HG02759 (cell line): ENCODE measurements around the gene MINAR1.

Source experiments
- ATAC-seq: cut with Tn5 transposase; IDR thresholded peaks from one replicate; pipeline ENCODE4 v1.9.1; 2021; ENCODE audit warnings: mild to moderate bottlenecking, moderate library complexity; ENCODE audit not compliant: unreplicated experiment

Gene MINAR1

DNA sequence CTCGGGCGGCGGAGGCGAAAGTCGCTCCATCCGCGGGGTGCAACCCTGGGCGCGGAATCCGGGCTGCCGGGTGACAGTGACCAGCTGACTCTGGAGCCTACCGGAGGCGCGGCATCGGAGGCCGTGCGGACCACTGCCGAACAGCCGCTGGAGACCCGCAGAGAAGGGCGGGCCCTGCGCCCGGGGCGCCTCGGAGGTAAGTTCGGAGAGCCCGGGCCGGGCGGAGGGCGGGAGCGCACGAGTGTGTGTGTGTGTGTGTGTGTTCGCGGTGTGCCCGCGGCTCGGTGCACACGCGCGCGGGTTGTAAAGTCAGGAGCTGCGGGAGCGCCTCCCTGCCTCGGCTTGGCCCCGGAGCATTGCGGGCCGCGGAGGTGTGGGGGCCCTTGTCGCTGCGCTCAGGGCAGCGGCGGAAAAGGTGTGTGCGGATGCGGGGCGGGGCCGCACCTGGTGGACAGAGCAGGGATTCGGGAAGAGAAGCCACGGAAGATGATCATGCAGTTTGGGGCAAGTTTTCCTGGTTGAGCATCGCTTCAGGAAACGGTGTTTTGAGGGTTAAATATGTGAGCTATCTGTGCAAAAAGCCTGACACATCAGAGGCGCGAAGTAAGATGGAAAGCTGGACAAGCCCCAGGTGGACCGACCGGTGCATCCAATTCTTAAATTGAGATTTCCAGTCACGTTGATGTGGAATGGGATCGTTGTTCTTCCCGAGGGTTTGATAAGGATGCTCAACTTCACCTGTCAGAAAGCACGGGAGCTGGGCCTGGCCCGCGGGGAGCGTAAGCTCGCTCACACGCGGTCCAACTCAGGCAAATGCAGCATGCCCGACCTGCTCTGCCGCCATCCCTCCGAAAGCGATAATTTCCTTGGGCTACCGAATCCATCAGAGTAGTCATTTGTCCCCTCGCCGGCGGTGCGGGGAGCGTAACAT is 474 bp downstream of the MINAR1 start:
- no peak for ATAC-seq

DNA sequence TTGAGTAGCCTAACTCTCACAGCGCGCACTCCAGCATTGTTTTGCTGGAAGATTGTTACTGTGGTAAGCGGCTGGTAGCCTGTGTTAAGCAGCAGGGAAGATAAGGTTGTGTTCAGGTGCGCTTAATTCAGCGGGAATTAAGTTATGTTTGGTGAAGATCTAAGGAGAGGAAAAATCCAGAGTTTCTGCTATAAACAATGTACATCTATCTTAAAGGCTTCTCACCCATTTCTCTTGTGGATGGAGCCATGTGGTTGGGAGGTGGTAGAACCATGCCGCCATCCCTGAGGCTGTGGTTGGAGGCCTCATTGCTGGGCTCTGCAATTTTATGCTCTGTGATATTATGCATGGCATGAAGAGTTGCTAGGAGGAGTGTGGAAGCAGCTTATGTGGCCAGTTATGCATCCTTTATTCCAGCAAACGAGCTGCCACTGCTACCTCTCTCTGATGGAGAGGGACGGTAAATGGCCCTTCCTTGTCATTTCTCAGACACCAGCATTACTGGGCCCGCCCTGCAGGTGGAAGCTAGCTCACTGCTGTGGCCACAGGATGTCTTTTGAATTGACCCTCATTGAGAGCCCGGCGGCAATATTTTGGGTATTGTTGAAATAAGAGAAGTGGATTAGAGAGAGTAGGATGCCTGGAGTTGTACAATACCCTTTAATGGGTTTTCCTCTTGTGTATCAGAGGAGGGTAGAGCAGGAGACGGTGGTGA is 1.3 kb downstream of the MINAR1 start:
- no peak for ATAC-seq

DNA sequence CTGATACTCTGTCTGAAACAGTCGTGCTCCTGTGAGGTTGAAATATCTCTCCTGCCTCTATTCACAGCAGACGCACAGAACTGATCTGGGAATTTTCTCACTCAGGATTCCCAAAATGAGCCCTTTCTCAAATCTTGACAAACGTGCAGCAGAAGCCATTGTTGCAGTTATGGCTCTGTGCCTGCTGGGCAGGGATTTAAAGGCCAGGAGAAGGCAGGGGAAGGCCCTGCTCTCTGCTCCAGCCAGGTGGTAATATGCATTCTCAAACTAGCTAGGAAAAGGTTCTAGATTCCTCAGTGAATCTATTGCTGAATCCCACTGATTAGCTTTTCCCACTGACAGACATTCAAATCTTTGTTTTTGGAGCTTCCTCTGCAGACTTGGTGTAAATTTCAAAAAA is 2.2 kb downstream of the MINAR1 start:
- no peak for ATAC-seq

DNA sequence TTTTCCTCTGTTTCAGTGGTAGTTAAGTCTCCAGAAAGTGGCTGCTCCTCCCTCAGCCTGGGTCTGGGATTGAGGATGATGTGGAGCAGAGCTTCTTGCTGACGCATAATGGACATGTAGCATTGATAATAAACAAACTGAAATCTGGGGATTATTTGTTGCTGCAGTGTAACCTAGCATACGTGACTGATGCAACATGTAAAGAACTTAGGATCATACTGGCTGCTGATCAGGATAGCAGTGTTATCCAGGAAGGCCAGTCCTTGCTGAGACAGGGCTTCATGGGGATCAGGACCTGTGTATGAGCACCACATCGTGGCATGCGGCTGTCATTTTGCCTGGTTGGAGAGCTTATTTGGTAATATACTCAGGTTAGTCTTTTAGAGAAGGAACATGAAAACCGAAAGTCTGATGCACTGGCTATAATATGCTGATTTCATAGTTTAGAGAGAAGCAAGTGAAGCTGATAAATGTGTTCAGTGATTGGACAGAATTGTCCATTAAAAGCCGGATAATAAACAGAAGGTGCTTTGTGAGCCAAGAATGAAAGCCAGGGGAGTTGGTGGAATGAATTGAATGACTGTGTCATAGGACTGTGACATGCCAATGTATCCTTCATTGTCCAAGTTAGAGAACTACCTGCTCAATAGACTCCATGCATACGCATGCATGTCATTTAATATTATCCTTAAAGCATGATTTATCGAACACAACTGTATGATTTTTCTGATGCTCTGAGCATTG is 4.1 kb downstream of the MINAR1 start:
- ATAC-seq = no peak

DNA sequence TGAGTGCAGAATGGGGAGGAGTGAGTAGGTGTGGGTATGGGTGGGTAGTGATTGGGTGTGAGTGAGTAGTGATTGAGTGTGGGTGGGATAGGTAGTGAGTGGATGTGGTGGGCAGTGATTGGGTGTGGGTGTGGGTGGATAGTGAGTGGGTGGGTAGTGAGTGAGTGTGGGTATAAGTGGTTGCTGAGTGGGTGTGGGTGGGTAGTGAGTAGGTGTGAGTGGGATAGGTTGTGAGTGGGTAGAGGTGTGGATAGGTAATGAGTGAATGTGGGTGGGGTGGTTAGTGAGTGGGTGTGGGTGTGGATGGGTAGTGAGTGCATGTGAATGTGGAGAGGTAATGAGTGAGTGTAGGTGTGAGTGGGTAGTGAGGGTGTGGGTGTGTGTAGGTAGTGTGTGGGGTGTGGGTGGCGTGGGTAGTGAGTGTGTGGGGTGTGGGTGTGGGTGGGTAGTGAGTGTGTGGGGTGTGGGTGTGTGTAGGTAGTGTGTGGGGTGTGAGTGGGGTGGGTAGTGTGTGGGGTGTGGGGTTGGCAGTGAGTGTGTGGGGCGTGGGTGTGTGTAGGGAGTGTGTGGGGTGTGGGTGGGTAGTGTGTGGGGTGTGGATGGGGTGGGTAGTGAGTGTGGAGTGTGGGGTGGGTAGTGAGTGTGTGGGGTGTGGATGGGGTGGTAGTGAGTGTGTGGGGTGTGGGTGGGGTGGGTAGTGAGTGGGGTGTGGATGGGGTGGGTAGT is 5.3 kb downstream of the MINAR1 start:
- no peak for ATAC-seq

DNA sequence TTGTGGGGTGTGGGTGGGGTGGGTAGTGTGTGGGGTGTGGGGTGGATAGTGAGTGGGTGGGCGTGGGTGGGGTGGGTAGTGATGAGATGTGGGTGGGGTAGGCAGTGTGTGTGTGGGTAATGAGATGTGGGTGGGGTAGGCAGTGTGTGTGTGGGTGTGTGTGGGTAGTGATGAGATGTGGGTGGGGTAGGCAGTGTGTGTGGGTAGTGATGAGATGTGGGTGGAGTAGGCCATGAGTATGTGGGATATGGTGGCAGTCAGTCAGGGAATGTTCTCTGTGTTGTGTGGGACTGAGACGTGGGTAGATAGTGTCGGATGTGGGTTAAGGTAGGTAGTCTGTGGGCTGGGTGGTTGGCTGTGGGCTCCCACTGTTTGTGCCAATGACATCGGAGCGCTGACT is 7.1 kb downstream of the MINAR1 start:
- ATAC-seq = no peak

DNA sequence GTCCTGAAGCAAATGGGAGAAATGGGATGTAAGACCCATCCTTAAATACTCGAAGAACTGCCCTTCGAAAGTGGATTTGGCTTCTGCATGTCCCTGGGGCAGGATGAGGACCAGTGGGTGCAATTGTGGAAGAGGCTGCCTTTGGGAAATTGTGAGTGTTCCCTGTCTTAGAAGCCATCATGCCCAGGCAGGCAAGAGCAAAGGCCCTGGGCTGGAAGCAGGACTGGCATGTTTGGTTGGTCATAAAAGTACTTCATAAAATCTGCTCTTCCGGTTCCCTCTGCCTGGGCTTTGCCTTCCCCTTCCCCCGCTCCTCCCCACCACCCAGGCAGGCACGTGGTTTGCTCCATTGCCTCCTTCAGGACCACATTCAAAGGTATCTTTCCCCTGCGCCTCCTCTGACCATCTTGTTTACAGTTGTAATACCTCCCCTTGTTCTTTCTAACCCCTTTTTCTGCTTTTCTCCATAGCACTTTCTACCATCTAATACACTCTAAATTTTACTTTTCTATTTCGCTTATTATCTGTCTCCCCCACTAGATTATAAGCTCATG is 8.3 kb downstream of the MINAR1 start:
- ATAC-seq = no peak

DNA sequence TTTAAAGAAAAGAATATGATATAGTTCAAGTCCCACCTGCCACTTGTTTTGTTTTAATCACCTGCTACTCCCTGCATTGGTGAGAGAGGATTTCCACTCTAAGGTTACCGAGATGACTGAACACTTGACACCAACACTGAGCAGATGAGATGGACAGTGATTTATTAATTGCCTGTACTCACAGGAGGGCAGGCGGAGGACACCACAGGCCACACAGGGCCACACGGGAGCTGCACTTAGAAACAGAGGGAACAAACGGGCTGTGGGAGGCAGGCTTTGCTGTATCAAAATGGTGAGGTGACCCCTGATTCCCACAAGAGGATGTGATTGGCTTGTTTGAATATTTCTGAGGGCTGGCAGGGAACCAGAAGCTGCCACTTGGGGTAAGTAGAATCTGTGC is 10.8 kb downstream of the MINAR1 start:
- no peak for ATAC-seq

DNA sequence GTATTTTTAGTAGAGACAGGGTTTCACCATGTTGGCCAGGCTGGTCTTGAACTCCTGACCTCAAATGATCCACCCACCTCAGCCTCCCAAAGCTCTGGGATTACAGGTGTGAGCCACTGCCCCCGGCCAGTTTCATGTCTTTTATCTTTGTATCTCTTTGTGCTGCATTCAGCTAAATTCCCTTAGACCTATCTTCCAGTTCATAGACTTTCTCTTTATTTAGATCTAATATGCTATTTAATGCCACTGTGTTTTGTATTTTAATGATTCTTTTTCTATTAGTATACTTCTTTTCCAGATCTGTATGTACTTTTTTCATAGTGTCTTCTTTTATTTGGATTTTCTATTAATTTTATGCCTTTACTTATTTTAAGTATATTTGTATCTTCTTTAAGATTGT is 14.9 kb downstream of the MINAR1 start:
- ATAC-seq = no peak

DNA sequence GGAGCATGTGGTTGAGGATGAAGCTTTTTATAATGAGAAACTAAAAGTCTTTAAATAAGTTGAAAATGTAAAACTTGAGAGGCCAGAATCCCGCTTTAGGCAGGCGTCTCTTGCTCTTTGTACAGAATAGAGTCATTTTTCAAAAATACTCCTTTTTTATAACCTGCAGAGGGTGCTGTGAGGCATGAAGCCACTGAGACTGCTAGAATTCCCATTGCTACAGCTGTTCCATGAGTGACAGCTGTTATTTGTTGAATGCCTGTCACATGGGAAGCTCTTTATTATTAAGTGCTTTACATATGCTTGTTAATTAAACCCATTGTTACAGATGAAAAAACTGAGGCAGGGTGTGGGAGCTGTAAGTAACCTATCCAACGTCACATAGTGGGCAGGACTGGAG is 18.5 kb downstream of the MINAR1 start:
- no peak for ATAC-seq

DNA sequence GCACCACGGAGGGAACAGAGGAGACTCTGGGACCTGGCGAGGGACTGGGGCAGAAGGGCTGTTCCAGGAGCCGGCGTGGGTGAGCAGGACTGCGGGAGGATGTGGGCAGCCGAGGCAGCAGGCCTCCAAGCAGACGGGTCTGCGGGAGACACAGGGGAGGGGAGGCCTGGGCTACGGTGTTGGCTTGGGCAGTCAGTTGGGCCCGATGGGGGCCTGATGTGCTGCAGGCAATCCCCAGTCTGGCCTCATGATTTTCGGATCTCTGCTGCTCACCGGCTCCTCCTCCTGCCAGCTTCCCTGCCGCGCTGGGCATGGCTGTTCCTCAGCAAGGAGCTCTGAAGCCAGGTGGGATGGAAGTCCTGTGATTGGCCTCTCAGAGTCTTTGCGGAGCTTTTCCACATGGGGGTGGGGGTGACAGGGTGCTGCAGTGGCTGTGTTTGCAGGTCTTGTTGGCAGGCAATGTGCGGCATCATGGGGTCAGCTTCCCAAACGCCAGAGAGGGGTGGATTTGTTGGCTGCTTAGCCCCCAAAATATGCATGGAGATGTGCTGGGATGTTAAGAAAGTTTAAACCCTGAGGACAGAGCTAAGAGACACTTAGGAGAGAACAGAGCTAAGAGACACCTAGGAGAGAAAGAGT is 19.3 kb downstream of the MINAR1 start:
- ATAC-seq = no peak

DNA sequence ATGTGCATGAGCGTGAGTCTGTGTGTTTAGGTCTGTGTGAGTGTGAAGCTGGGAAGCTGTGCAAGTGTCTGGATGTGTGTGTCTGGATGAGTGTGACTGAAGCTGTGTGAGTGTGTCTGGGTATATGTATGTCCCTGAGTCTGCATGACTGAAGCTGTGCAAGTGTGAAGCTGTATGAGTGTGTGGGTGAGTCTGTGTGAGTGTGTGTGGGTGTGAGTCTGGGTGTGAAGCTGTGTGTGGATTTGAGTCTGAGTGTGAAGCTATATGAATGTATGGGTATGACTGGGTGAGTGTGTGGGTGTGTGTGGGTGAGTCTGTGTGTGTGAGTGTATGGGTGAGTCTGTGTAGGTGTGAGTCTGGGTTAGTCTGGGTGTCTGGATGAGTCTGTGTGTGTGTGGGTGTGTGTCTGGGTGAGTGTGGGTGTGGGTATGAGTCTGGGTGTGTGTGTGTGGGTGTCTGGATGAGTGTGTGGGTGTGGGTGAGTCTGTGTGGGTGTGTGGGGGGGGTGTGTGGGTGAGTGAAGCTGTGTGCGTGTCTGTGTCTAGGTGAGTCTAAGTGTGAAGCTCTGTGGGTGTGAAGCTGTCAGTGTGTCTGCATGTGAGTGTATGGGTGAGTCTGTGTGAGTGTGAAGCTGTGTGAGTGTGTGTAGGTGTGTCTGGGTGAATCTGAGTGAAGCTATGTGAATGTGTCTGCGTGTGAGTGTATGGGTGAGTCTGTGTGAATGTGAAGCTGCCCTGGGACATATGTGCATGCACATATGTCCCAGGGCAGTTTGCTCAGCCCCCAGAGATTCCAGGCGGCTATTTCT is 20.3 kb downstream of the MINAR1 start:
- no peak for ATAC-seq

DNA sequence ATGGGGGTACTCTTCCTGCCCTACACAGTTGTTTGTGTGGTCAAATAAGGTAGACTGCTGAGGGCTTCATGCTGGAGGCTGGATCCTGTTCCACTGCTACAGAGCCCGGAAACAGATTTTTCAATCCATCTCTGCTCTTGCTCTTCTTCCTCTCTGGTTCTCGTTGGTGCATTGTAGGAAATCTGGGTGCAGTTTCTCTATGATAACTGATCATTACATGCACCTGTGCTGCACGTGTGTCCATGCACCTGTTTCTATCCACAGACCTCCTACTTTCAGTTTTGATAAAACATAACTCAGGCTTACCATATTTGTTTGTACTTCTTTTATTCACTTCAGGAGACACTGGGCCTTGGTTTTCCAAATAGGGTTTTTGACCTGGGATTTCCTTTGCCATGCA is 21.3 kb downstream of the MINAR1 start:
- ATAC-seq = no peak

DNA sequence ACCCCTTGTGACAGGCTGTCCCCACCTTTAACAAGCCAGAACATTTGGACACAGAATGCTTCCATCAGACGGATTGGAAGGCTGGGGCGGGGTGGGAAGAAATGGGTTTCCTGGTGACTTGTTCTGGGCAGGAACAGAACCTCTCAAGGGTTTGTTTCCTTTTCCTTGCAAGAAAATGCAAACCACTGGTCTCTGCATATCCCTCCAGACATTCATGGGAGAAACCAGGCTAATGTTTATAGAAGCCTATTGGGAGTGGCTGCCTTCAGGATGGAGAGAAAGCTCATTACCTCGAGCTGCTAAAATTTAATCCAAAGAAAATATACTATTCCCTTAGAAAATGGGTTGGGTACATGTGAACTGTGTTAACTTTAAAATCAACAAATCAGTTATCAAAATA is 21.9 kb downstream of the MINAR1 start:
- ATAC-seq = no peak

DNA sequence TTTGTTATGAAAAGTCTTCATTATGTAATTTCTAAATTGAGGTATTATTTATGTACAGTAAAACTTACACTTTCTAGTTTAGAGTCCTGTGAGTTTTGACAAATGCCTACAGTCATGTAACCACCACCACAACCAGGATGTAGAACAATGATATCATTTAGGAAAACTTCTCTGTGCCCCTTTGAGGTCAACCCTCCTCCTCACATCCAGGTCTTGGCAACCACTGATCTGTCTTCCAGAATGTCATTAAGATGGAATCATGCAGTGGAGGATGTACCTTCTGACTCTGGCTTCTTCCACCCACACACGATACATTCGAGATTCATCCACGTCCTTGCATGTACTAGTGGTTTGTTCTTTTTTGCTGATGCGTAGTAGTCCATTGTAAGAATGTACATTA is 23.2 kb downstream of the MINAR1 start:
- no peak for ATAC-seq

DNA sequence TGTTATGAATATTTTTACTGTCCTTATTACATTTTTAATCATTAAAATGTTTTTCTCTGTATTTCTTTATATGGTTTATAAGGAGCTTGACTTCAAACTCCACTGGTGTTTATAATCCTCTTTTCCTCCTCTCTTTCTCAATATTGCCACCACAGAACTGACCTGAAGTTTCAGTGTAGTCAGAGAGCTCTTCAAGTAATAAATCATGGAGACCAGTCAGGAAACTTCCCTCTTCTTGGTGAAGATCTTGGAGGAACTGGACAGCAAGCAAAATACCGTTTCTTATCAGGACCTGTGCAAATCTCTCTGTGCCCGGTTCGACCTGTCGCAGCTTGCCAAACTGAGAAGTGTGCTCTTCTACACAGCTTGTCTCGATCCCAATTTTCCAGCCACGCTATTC is 23.8 kb downstream of the MINAR1 start:
- no peak for ATAC-seq

DNA sequence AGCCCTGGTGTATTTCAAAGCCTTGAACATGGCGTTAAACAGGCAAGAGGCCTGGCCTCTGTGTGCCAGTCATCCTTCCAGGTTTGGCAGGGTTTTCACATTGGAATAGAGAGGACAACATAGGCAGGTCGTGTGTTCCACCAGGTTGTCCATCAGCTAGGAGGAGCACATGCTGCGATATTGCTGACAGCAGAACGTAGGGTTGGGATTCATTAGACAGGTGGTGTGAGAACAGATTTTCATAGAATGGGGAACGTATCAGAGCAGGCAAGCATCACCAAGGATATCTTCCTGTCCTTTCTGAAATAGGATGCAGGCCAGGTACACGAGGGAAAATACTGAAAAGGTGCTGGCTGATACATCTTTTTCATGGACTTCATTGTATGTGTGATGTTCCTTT is 26.4 kb downstream of the MINAR1 start:
- ATAC-seq = no peak

DNA sequence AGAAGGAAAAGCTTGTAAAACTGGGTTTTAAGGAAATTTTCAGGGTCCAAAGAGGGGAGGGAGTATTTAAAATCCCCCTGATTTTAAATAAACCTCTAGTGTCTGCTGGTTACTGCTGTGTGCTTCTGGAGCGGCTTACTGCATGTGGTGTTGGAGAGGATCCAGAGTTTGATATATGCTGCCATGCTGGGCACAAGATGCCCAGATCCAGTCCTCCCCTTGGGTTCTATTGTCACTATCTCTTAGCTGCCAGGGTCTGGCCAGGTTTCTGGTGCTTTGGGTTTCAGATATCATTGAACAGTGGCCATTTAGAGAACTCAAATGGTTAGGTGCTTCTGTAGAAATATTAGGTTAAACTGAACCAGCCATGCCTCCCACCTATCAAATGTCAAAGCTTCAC is 27.5 kb downstream of the MINAR1 start:
- no peak for ATAC-seq

DNA sequence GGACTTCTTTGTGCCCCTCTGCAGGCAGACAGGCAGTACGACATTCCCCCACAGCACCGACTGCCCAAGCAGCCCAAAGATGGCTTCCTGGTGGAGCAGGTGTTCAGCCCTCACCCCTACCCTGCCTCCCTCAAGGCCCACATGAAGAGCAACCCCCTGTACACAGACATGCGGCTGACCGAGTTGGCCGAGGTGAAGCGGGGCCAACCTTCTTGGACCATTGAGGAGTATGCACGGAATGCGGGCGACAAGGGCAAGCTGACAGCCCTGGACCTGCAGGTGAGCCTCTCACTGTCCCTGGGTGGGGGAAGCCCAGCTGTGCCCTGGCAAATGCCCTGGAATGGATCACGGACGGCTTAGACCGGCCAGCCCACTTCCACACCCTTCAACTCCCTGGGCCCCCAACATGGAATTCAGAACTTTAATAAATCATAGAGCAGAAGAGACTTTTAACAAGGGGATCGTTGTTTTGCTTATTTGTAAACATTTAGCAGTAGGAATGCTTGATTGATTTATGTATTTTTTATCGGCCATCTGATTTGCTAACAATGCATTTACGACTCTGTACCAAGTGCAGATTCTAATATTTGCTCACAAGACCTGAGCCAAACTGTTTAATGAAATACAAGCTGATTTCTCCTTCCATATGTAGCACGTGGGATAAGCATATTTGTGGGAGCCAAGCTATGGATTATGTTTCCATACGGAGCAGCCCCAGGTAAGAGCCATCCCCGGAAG is 31.1 kb downstream of the MINAR1 start:
- ATAC-seq = no peak
